ENCODE data around the gene CCDC6. TPM values are rescaled to one million over a fixed set of nuclear protein-coding genes. Genes with fewer than 3 reads are reported as not detected.
"Not testable (repeated sequence)": the region's sequence is repeated elsewhere in the genome, so short reads cannot be mapped to it uniquely, and the experiment has no call there.

CCDC6 gene
- total RNA-seq, 1 experiment from 2014 or later = 50.9 TPM

- Histone ChIP-seq H3K27me3 (ENCODE audit: low read length) (no peaks in the 10 kb centered on the region), H3K36me3 (ENCODE audit: insufficient read depth, low read length) (no peaks in the 10 kb centered on the region), H4K20me1 (ENCODE audit: insufficient read depth, low read depth, low read length) (no peaks in the 10 kb centered on the region), H3K4me3 (ENCODE audit: low read length) (no peak overlapping the region), H3K9ac (ENCODE audit: low read length) (no peak overlapping the region), H3K79me2 (ENCODE audit: low read length) (no peaks in the 10 kb centered on the region), H3K9me3 (ENCODE audit: low read length) (no peaks in the 10 kb centered on the region), H2AFZ (ENCODE audit: low read length) (no peak overlapping the region), H3K27ac (ENCODE audit: low read length) (no peak overlapping the region), H3K9me2 (replicated peaks; ENCODE audit: insufficient read depth, low read length) (no peaks in the 10 kb centered on the region), H3K4me1 (ENCODE audit: low read length) (no peaks in the 10 kb centered on the region), H3K4me2 (ENCODE audit: low read depth, low read length, poor library complexity, severe bottlenecking) (no peak overlapping the region)
- no peak for DNase-seq
Measured at GRCh38 chr10:59942556-59942955, 36.2 kb upstream of the CCDC6 start.

GRCh38 chr10:59937720-59938119, 31.4 kb upstream of the CCDC6 start:
- H3K9me3 ChIP-seq (ENCODE audit: low read length) = no peaks in the 10 kb centered on the region
- no peaks in the 10 kb centered on the region for H4K20me1 ChIP-seq (ENCODE audit: insufficient read depth, low read depth, low read length)
- H3K9me2 ChIP-seq (replicated peaks; ENCODE audit: insufficient read depth, low read length) = no peaks in the 10 kb centered on the region
- no peaks in the 10 kb centered on the region for H3K4me1 ChIP-seq (ENCODE audit: low read length)
- no peak for DNase-seq
- H3K27me3 ChIP-seq (ENCODE audit: low read length) = no peaks in the 10 kb centered on the region
- no peaks in the 10 kb centered on the region for H3K79me2 ChIP-seq (ENCODE audit: low read length)
- H2AFZ ChIP-seq (ENCODE audit: low read length) = no peak overlapping the region
- no peak overlapping the region for H3K9ac ChIP-seq (ENCODE audit: low read length)
- H3K27ac ChIP-seq (ENCODE audit: low read length) = no peak overlapping the region
- H3K36me3 ChIP-seq (ENCODE audit: insufficient read depth, low read length) = no peaks in the 10 kb centered on the region
- no peak overlapping the region for H3K4me2 ChIP-seq (ENCODE audit: low read depth, low read length, poor library complexity, severe bottlenecking)
- H3K4me3 ChIP-seq (ENCODE audit: low read length) = no peak overlapping the region

GRCh38 chr10:59934701-59935100, 28.3 kb upstream of the CCDC6 start:
- Histone ChIP-seq H2AFZ (ENCODE audit: low read length) (no peak overlapping the region), H3K4me2 (ENCODE audit: low read depth, low read length, poor library complexity, severe bottlenecking) (no peak overlapping the region), H3K27me3 (ENCODE audit: low read length) (no peaks in the 10 kb centered on the region), H3K36me3 (ENCODE audit: insufficient read depth, low read length) (no peaks in the 10 kb centered on the region), H3K9me2 (replicated peaks; ENCODE audit: insufficient read depth, low read length) (no peaks in the 10 kb centered on the region), H3K4me3 (ENCODE audit: low read length) (no peak overlapping the region), H3K79me2 (ENCODE audit: low read length) (no peaks in the 10 kb centered on the region), H3K9ac (ENCODE audit: low read length) (no peak overlapping the region), H3K4me1 (ENCODE audit: low read length) (no peaks in the 10 kb centered on the region), H3K27ac (ENCODE audit: low read length) (no peak overlapping the region), H3K9me3 (ENCODE audit: low read length) (no peaks in the 10 kb centered on the region), H4K20me1 (ENCODE audit: insufficient read depth, low read depth, low read length) (no peaks in the 10 kb centered on the region)
- DNase-seq = no peak

- not testable (repeated sequence) for H3K27ac ChIP-seq (ENCODE audit: low read length); H3K36me3 ChIP-seq (ENCODE audit: insufficient read depth, low read length); H3K9ac ChIP-seq (ENCODE audit: low read length); H3K27me3 ChIP-seq (ENCODE audit: low read length); H3K4me1 ChIP-seq (ENCODE audit: low read length); H3K9me3 ChIP-seq (ENCODE audit: low read length); DNase-seq; H4K20me1 ChIP-seq (ENCODE audit: insufficient read depth, low read depth, low read length); H3K9me2 ChIP-seq (replicated peaks; ENCODE audit: insufficient read depth, low read length); H2AFZ ChIP-seq (ENCODE audit: low read length); H3K79me2 ChIP-seq (ENCODE audit: low read length); H3K4me3 ChIP-seq (ENCODE audit: low read length); H3K4me2 ChIP-seq (ENCODE audit: low read depth, low read length, poor library complexity, severe bottlenecking)
Measured at GRCh38 chr10:59930788-59931521, 24.6 kb upstream of the CCDC6 start.

- H2AFZ ChIP-seq (ENCODE audit: low read length) = no peak overlapping the region
- no peak for DNase-seq
- H3K4me1 ChIP-seq (ENCODE audit: low read length) = no peaks in the 10 kb centered on the region
- no peaks in the 10 kb centered on the region for H3K79me2 ChIP-seq (ENCODE audit: low read length)
- H3K27ac ChIP-seq (ENCODE audit: low read length) = no peak overlapping the region
- H3K9me3 ChIP-seq (ENCODE audit: low read length) = peaks cover 3% of the 10 kb centered on the region; the same call in 1 of the 2 replicates
- no peak overlapping the region for H3K9ac ChIP-seq (ENCODE audit: low read length)
- no peaks in the 10 kb centered on the region for H3K27me3 ChIP-seq (ENCODE audit: low read length)
- no peak overlapping the region for H3K4me2 ChIP-seq (ENCODE audit: low read depth, low read length, poor library complexity, severe bottlenecking)
- no peaks in the 10 kb centered on the region for H4K20me1 ChIP-seq (ENCODE audit: insufficient read depth, low read depth, low read length)
- peaks cover 2% of the 10 kb centered on the region; the same call in 1 of the 2 replicates for H3K36me3 ChIP-seq (ENCODE audit: insufficient read depth, low read length)
- H3K9me2 ChIP-seq (replicated peaks; ENCODE audit: insufficient read depth, low read length) = no peaks in the 10 kb centered on the region
- H3K4me3 ChIP-seq (ENCODE audit: low read length) = no peak overlapping the region
Measured at GRCh38 chr10:59926086-59926485, 19.7 kb upstream of the CCDC6 start.

GRCh38 chr10:59922907-59923306, 16.6 kb upstream of the CCDC6 start:
- Histone ChIP-seq H3K9me2 (replicated peaks; ENCODE audit: insufficient read depth, low read length) (no peaks in the 10 kb centered on the region), H4K20me1 (ENCODE audit: insufficient read depth, low read depth, low read length) (no peaks in the 10 kb centered on the region), H2AFZ (ENCODE audit: low read length) (no peak overlapping the region), H3K36me3 (ENCODE audit: insufficient read depth, low read length) (peaks cover 2% of the 10 kb centered on the region; the same call in 1 of the 2 replicates), H3K27ac (ENCODE audit: low read length) (no peak overlapping the region), H3K27me3 (ENCODE audit: low read length) (no peaks in the 10 kb centered on the region), H3K4me1 (ENCODE audit: low read length) (no peaks in the 10 kb centered on the region), H3K9me3 (ENCODE audit: low read length) (peaks cover 3% of the 10 kb centered on the region; the same call in 1 of the 2 replicates), H3K79me2 (ENCODE audit: low read length) (no peaks in the 10 kb centered on the region), H3K4me3 (ENCODE audit: low read length) (no peak overlapping the region), H3K4me2 (ENCODE audit: low read depth, low read length, poor library complexity, severe bottlenecking) (no peak overlapping the region), H3K9ac (ENCODE audit: low read length) (no peak overlapping the region)
- no peak for DNase-seq

- DNase-seq = no peak
- H3K4me1 ChIP-seq (ENCODE audit: low read length) = no peaks in the 10 kb centered on the region
- peaks cover 3% of the 10 kb centered on the region; the same call in 1 of the 2 replicates for H3K9me3 ChIP-seq (ENCODE audit: low read length)
- no peak overlapping the region for H3K9ac ChIP-seq (ENCODE audit: low read length)
- H3K79me2 ChIP-seq (ENCODE audit: low read length) = no peaks in the 10 kb centered on the region
- no peak overlapping the region for H3K27ac ChIP-seq (ENCODE audit: low read length)
- no peaks in the 10 kb centered on the region for H3K9me2 ChIP-seq (replicated peaks; ENCODE audit: insufficient read depth, low read length)
- no peak overlapping the region for H2AFZ ChIP-seq (ENCODE audit: low read length)
- H3K4me2 ChIP-seq (ENCODE audit: low read depth, low read length, poor library complexity, severe bottlenecking) = no peak overlapping the region
- no peak overlapping the region for H3K4me3 ChIP-seq (ENCODE audit: low read length)
- peaks cover 2% of the 10 kb centered on the region; the same call in 1 of the 2 replicates for H3K36me3 ChIP-seq (ENCODE audit: insufficient read depth, low read length)
- no peaks in the 10 kb centered on the region for H3K27me3 ChIP-seq (ENCODE audit: low read length)
- no peaks in the 10 kb centered on the region for H4K20me1 ChIP-seq (ENCODE audit: insufficient read depth, low read depth, low read length)
Measured at GRCh38 chr10:59917922-59918321, 11.6 kb upstream of the CCDC6 start.

- peaks cover 7% of the 10 kb centered on the region for H3K4me1 ChIP-seq (ENCODE audit: low read length)
- H4K20me1 ChIP-seq (ENCODE audit: insufficient read depth, low read depth, low read length) = no peaks in the 10 kb centered on the region
- no peak overlapping the region for H2AFZ ChIP-seq (ENCODE audit: low read length)
- no peaks in the 10 kb centered on the region for H3K27me3 ChIP-seq (ENCODE audit: low read length)
- no peaks in the 10 kb centered on the region for H3K36me3 ChIP-seq (ENCODE audit: insufficient read depth, low read length)
- no peak overlapping the region for H3K9ac ChIP-seq (ENCODE audit: low read length)
- no peaks in the 10 kb centered on the region for H3K9me2 ChIP-seq (replicated peaks; ENCODE audit: insufficient read depth, low read length)
- no peaks in the 10 kb centered on the region for H3K9me3 ChIP-seq (ENCODE audit: low read length)
- no peak overlapping the region for H3K27ac ChIP-seq (ENCODE audit: low read length)
- H3K4me3 ChIP-seq (ENCODE audit: low read length) = no peak overlapping the region
- no peaks in the 10 kb centered on the region for H3K79me2 ChIP-seq (ENCODE audit: low read length)
- H3K4me2 ChIP-seq (ENCODE audit: low read depth, low read length, poor library complexity, severe bottlenecking) = no peak overlapping the region
- DNase-seq = no peak
Measured at GRCh38 chr10:59913547-59914237, 7.3 kb upstream of the CCDC6 start.

All from Karpas-422 (cell line).